Transverse colon (tissue), 4 donors: ENCODE results near the gene LPIN2. TPM values are rescaled to one million over a fixed set of nuclear protein-coding genes. Genes with fewer than 3 reads are reported as not detected.

Source experiments
- DNase-seq: peaks from one replicate; pipeline ENCODE4 v3.0.0-alpha.2; 2019
- H3K27ac ChIP-seq, 4 donors: fragments of 200-600 bp; sonication (generic); 2 replicates each; pipeline ENCODE4 v1.5.1; 2016 to 2018; ENCODE audit warnings: inconsistent platforms in 4 of 4
- H3K27me3 ChIP-seq: fragments of 200-600 bp; sonication (generic); 2 replicates; pipeline ENCODE4 v1.5.1; 2017; ENCODE audit warnings: inconsistent platforms
- H3K36me3 ChIP-seq, 4 donors: fragments of 200-600 bp; sonication (generic); 2 replicates each; pipeline ENCODE4 v1.5.1; 2017 to 2019; ENCODE audit warnings: inconsistent platforms in 4 of 4
- H3K4me1 ChIP-seq, 4 donors: fragments of 200-600 bp; sonication (generic); 2 replicates each; pipeline ENCODE4 v1.5.1; 2017 to 2020; ENCODE audit warnings: inconsistent platforms in 4 of 4
- H3K4me3 ChIP-seq, 4 donors: fragments of 200-600 bp; sonication (generic); 1 replicate in 1 of 4; 2 replicates in 3 of 4; pipeline versions ENCODE4 v1.5.1 to v1.6.1; 2017 to 2019; ENCODE audit warnings: inconsistent platforms in 4 of 4
- H3K9me3 ChIP-seq, 2 donors: fragments of 200-600 bp; sonication (generic); 2 replicates each; pipeline ENCODE4 v1.5.1; 2017 to 2019; ENCODE audit warnings: inconsistent platforms in 2 of 2
- CTCF ChIP-seq, 5 experiments: fragments of 200-600 bp in 3 of 5; fragments of 450-650 bp in 2 of 5; sonication (generic) in 3 of 5; IDR thresholded peaks; 1 replicate in 2 of 5; 2 replicates in 3 of 5; pipeline ENCODE4 v1.5.1; 2016 to 2017; ENCODE audit warnings: antibody characterized with exemption in 5 of 5, inconsistent platforms in 3 of 5, mild to moderate bottlenecking in 2 of 5, moderate library complexity in 1 of 5
- EP300 ChIP-seq: sonication (generic); formaldehyde crosslinking; IDR thresholded peaks from one replicate; pipeline ENCODE4 v1.6.1; 2017; ENCODE audit warnings: antibody characterized with exemption, low read depth
- POLR2A ChIP-seq: fragments of 450-650 bp; IDR thresholded peaks from one replicate; pipeline ENCODE4 v1.6.1; 2016; ENCODE audit warnings: antibody characterized with exemption, mild to moderate bottlenecking, moderate library complexity
- POLR2AphosphoS5 ChIP-seq, 3 donors: sonication (generic); formaldehyde crosslinking; IDR thresholded peaks; one replicate each; pipeline ENCODE4 v1.6.1; 2016; ENCODE audit warnings: antibody characterized with exemption in 3 of 3
- WGBS, 2 donors: methylation state at CpG; one replicate each; pipeline ENCODE4 v1.1.5; 2018; ENCODE audit warnings: low coverage in 1 of 2; 5-methylcytosine and 5-hydroxymethylcytosine counted together
- in situ Hi-C, 4 donors: fragments of 200-750 bp; cut with MboI; loops; one replicate each; pipeline versions ENCODE4 v1.15.0 to v1.15.1; 2017; ENCODE audit warnings: low sequenced_read_pairs in 3 of 4, low pct_ligation_motif_present in 1 of 4, low pct_unique_long_range_greater_than_20kb in 1 of 4
- intact Hi-C: fragments of 100-400 bp; cut with DNase I; formaldehyde crosslinking; loops from one replicate; pipeline ENCODE4 v1.15.1; 2023; ENCODE audit warnings: low total_unique reads
- total RNA-seq, 4 donors: library from RNA; depleted of rRNA; stranded (reverse); fragments of >200 nt; gene quantifications; one replicate each; pipeline ENCODE4 v1.1.0, GENCODE V29; 2016

The LPIN2 gene
- total RNA-seq, 4 donors from 2014 or later, result 11.1 to 151 (median 87.0) TPM

- 57 to 61% methylated on average over 6 to 8 of the region's 8 CpGs for WGBS, 2 donors
- Histone ChIP-seq H3K4me3 (no peak overlapping the region), H3K36me3 (no peaks in the 10 kb centered on the region), H3K27me3 (no peaks in the 10 kb centered on the region), H3K9me3 (no peaks in the 10 kb centered on the region), H3K27ac (peak overlapping the region; percentile 1 to 87 (median 18)), H3K4me1 (peaks cover 14 to 69% (median 40%) of the 10 kb centered on the region in 4 donors)
- in situ Hi-C loops, result no loop called here
- intact Hi-C loops, result no loop called here
- no peak for DNase-seq
- no peak for TF ChIP-seq POLR2AphosphoS5 (IDR thresholded peaks at IDR 0.05)
- no peak for TF ChIP-seq CTCF (IDR thresholded peaks at IDR 0.05)
- TF ChIP-seq POLR2A, result no peak
Measured at GRCh38 chr18:2976218-2977132, 36.5 kb downstream of the LPIN2 start.

- H3K27ac ChIP-seq, result no peak overlapping the region
- no peak overlapping the region for H3K4me3 ChIP-seq
- no peaks in the 10 kb centered on the region for H3K9me3 ChIP-seq
- intact Hi-C loops, result no loop called here
- in situ Hi-C loops, result no loop called here
- no peaks in the 10 kb centered on the region for H3K36me3 ChIP-seq
- H3K27me3 ChIP-seq, result no peaks in the 10 kb centered on the region
- no peak for DNase-seq
- no peak for TF ChIP-seq EP300
- TF ChIP-seq POLR2AphosphoS5 (IDR thresholded peaks at IDR 0.05), result no peak
- no peak for TF ChIP-seq CTCF (IDR thresholded peaks at IDR 0.05)
- TF ChIP-seq POLR2A, result no peak
- H3K4me1 ChIP-seq, result peaks cover 12 to 69% (median 40%) of the 10 kb centered on the region in 4 donors
- 97 to 100% methylated on average over 1 to 3 of the region's 3 CpGs for WGBS, 2 donors
Measured at GRCh38 chr18:2974731-2975130, 38.2 kb downstream of the LPIN2 start.

GRCh38 chr18:2971741-2972552, 41.0 kb downstream of the LPIN2 start:
- no peaks in the 10 kb centered on the region for H3K27me3 ChIP-seq
- H3K9me3 ChIP-seq, result no peaks in the 10 kb centered on the region
- intact Hi-C loops, result no loop called here
- peak overlapping the region in 1 of 4 donors; percentile 0 for H3K4me3 ChIP-seq
- 62% methylated on average over 16 to 18 of the region's 18 CpGs for WGBS, 2 donors
- in situ Hi-C loops, result no loop called here
- H3K4me1 ChIP-seq, result peaks cover 9 to 68% (median 37%) of the 10 kb centered on the region in 4 donors
- H3K27ac ChIP-seq, result peak overlapping the region; percentile 54 to 72 (median 65)
- TF ChIP-seq POLR2AphosphoS5 (IDR thresholded peaks at IDR 0.05), result peak in 2 of 3 donors; percentile 9 to 30
- no peak for TF ChIP-seq EP300
- peak; percentile 24 for TF ChIP-seq POLR2A
- TF ChIP-seq CTCF (IDR thresholded peaks at IDR 0.05), result no peak
- peak; percentile 59 for DNase-seq
- no peaks in the 10 kb centered on the region for H3K36me3 ChIP-seq
